ENCODE data around the gene XPO4. TPM values are rescaled to one million over a fixed set of nuclear protein-coding genes. Genes with fewer than 3 reads are reported as not detected.

The XPO4 gene
- total RNA-seq, 1 donor from 2014 or later = 24.6 TPM

GRCh38 chr13:20831254-20831653, 71.3 kb downstream of the XPO4 start:
- no peak for DNase-seq (ENCODE audit: low read depth)

GRCh38 chr13:20828539-20829364, 73.8 kb downstream of the XPO4 start:
- DNase-seq (ENCODE audit: low read depth) = peak; percentile 83

- no peak for DNase-seq (ENCODE audit: low read depth)
These were observed 75.5 kb downstream of the XPO4 start for GRCh38 chr13:20826843-20827560.

- no peak for DNase-seq (ENCODE audit: low read depth)
These were observed 76.2 kb downstream of the XPO4 start for GRCh38 chr13:20826301-20826700.

DNA sequence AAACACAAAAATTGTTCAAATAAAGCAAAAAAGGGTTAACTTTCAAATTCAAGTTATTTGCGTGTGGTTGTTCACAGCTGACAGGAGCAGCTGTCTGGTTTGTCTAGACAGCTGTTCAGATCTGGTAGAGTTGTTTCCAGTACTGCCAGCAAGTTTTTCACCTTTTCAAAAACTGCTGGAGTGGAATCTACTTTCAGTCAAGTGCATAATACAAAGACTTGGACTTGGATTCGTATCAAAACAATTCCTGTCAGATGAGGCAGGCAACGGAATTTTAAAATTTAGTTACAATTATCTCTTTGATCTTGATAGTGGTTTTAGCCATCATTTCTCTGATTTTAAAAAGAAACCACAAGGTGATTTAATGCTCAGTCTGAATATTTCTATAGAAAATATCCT, 77.1 kb downstream of the XPO4 start:
- peak; percentile 91 for DNase-seq (ENCODE audit: low read depth)

DNA sequence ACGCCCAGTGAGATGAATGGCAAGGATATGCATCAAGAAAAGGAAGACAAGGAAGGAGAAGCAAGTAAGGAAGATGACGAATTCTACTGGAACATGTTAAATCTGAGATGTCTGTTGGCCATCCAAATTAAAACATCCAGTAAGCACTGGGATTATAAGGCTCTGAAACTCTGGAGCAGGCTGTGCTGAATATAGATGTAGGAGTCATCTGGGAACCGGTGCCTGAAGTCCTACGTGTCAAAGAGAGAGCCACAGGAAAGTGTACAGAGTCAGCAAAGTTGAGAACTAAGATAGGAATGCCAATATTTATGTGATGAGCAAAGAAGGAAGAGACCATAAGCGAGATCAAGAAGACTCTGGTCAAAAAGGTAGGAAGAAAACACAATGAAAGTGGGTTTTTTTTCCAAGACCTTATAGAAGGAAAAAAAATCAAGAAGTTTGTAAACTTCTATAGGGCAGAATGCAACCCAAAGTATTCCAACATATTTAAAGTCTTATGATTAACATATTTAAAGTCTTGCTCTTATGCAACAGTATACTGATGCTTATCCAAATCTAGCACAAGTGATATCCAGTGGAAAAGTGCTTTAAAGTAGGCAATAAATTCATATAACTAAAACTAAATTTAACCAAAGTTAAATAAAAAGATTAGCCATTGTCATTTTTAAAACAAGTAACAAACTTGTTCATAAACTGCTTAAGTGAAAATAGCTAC, 77.6 kb downstream of the XPO4 start:
- peak; percentile 89 for DNase-seq (ENCODE audit: low read depth)

- DNase-seq (ENCODE audit: low read depth) = no peak
These were observed 79.5 kb downstream of the XPO4 start for GRCh38 chr13:20823071-20823470.

DNA sequence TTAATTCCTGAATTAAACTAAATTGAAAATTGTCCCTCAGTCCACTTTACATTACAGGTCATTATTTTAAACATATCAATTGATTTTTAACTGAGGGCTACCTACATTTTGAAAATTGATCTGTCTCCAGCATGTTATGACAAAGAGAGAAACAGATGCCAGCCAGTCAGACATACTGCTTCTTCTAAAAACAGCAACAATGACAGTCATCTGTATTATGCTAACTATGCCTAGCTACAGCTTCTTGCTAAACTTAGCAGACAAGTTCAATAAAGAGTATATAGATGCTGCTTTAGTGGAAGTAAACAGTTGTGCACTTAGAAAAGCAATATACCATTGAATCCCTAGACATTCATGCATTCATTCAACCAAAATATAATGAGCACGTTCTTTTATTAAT, 80.1 kb downstream of the XPO4 start:
- peak; percentile 54 for DNase-seq (ENCODE audit: low read depth)

DNA sequence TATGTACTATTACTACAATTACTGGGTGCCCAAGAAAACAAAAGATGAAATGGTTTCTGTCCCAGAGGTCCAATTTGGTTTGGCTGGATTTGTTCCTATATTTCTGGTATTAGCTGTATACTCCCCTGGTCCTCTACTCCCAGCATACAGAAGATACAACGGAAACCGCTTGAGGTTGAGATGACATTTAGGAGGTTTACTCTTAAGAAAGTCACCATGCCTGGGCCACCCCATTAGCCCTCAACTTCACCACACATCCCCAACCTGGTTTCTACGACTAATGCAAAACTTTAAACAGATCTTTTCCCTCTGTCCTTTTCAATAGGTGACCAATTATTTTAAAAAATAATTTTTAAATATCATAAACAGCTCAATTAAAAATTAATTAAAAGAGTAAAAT, 82.8 kb downstream of the XPO4 start:
- no peak for DNase-seq (ENCODE audit: low read depth)

GRCh38 chr13:20815464-20815863, 87.1 kb downstream of the XPO4 start:
- DNase-seq (ENCODE audit: low read depth) = no peak

- DNase-seq (ENCODE audit: low read depth) = peak; percentile 97
These were observed 88.2 kb downstream of the XPO4 start for GRCh38 chr13:20814224-20814910.

GRCh38 chr13:20812890-20813289, 89.7 kb downstream of the XPO4 start:
- DNase-seq (ENCODE audit: low read depth) = no peak

DNA sequence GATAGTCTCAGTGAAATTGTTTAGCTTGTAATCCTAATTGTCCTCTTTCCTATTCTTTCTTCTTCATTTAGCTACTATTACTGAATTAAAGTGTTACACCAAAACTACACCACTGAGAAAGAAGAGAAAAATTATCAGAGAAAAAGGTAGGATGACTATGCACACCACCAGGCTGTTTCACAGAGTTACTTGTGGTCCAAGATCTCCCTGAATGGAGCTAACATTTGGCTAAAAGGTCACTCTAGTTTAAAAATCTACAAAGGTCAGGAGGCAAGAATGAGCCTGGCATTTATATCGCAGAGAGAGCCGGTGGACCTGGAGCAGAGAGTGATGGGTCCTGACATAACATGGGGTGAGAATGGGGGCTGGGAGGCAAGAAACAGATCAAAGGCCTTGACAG, 91.7 kb downstream of the XPO4 start:
- no peak for DNase-seq (ENCODE audit: low read depth)

DNA sequence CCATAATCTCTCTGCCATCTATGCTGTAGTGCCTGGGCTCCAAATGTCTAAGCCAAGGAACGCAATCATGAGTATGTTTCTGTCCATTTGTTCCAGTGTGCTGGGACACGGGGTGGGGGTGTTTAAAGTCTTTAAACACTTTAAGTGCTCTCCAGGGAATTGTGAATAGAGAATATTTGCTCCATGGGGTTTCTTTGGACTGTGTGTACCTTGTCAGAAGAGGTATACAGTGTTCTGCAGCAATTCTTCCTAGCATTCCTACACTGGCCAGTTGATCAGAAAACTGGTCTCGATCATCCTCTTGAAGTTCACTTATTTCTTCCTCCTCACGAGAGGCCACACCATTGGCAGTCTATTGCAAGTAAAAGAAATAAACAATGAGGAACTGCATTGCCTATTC, 93.7 kb downstream of the XPO4 start:
- DNase-seq (ENCODE audit: low read depth) = no peak

DNA sequence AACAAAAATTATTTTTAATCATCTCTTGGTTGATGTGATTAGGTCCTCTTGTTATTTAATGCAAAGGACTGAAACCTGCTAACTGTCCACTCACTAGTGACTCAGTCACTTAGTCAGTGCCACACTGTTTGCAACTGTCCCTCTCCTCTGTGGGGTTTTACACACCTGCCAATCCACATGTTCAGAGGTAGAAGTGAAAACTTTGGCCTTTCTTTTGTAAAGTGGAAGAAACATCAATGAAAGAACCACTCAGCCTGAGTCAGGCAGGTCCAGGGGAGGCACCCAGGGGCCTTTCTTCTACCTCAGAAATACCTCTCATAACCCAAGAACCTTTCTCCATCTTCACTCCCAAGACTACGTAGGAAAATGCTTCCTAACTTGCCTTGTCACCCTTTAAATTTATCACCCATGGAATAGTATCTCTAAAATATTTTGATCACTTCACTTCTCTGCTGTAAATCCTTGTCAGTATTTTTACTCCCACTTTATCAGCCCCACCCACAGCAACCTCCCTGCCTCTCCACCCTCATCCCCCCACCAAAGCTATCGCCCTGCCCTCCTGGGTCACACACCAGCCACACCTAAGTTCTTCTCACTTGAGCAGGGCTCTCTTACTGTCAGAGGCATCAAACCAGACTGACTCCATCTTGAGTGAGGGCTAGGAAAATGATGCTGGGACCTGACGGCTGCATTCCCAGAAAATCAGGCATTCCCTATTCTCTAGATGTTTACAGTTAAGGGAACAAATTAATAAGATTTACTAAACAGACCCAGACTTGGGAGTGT, 99.2 kb downstream of the XPO4 start:
- no peak for DNase-seq (ENCODE audit: low read depth)

- DNase-seq (ENCODE audit: low read depth) = no peak
These were observed 100.8 kb downstream of the XPO4 start for GRCh38 chr13:20801707-20802106.

- no peak for DNase-seq (ENCODE audit: low read depth)
These were observed 102.7 kb downstream of the XPO4 start for GRCh38 chr13:20799726-20800416.

DNA sequence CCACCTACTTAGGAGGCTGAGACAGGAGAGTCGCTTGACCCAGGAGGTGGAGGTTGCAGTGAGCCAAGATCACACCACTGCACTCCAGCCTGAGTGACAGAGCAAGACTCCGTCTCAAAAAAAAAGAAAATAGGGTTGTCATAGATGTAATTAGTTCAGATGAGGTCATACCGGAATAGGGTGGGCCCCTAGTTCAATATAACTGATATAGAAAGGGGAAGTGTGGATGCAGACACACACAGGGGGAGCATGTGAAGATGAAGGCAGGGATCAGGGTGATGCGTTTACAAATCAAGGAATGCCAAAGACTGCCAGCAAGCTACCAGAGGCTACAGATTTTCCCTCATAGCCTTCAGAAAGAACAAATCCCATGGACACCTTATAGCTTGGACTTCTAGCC, 104.5 kb downstream of the XPO4 start:
- no peak for DNase-seq (ENCODE audit: low read depth)

- no peak for DNase-seq (ENCODE audit: low read depth)
These were observed 105.6 kb downstream of the XPO4 start for GRCh38 chr13:20796791-20797508.

All from myocyte (in vitro differentiated cells).